ENCODE results near the gene PUS7. TPM values are rescaled to one million over a fixed set of nuclear protein-coding genes. Genes with fewer than 3 reads are reported as not detected.

Gene PUS7
- total and polyA plus RNA-seq, 8 donors, result 10.3 to 34.1 (median 28.1) TPM

- Histone ChIP-seq H3K27me3 (no peaks in the 10 kb centered on the region), H3K4me3 (no peak overlapping the region), H3K36me3 (peaks cover 0 to 4% of the 10 kb centered on the region in 2 donors), H3K27ac (no peak overlapping the region), H3K4me1 (no peaks in the 10 kb centered on the region), H3K9me3 (no peaks in the 10 kb centered on the region)
- intact Hi-C loops (cut with DNase I), result no loop called here
- peak in 2 of 4 donors; percentile 10 to 12 for DNase-seq
- no peak for ATAC-seq
- TF ChIP-seq, protein P1, sequence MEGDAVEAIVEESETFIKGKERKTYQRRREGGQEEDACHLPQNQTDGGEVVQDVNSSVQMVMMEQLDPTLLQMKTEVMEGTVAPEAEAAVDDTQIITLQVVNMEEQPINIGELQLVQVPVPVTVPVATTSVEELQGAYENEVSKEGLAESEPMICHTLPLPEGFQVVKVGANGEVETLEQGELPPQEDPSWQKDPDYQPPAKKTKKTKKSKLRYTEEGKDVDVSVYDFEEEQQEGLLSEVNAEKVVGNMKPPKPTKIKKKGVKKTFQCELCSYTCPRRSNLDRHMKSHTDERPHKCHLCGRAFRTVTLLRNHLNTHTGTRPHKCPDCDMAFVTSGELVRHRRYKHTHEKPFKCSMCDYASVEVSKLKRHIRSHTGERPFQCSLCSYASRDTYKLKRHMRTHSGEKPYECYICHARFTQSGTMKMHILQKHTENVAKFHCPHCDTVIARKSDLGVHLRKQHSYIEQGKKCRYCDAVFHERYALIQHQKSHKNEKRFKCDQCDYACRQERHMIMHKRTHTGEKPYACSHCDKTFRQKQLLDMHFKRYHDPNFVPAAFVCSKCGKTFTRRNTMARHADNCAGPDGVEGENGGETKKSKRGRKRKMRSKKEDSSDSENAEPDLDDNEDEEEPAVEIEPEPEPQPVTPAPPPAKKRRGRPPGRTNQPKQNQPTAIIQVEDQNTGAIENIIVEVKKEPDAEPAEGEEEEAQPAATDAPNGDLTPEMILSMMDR (IDR thresholded peaks at IDR 0.05), result no peak
Measured at GRCh38 chr7:105470846-105471245, 51.2 kb downstream of the PUS7 start.

- Histone ChIP-seq H3K27ac (no peak overlapping the region), H3K9me3 (no peaks in the 10 kb centered on the region), H3K4me3 (no peak overlapping the region), H3K4me1 (no peaks in the 10 kb centered on the region), H3K36me3 (peaks cover 0 to 11% of the 10 kb centered on the region in 2 donors), H3K27me3 (no peaks in the 10 kb centered on the region)
- intact Hi-C loops (cut with DNase I), result no loop called here
- DNase-seq (no peak), ATAC-seq (no peak)
- TF ChIP-seq, protein P1 (IDR thresholded peaks at IDR 0.05), result no peak
Measured at GRCh38 chr7:105470090-105470489, 52.0 kb downstream of the PUS7 start.

- Histone ChIP-seq H3K4me1 (no peaks in the 10 kb centered on the region), H3K9me3 (no peaks in the 10 kb centered on the region), H3K27me3 (no peaks in the 10 kb centered on the region), H3K27ac (no peak overlapping the region), H3K4me3 (no peak overlapping the region), H3K36me3 (peaks cover 0 to 49% of the 10 kb centered on the region in 2 donors)
- TF ChIP-seq, protein P1 (IDR thresholded peaks at IDR 0.05), result no peak
- no peak for DNase-seq
- intact Hi-C loops (cut with DNase I), result no loop called here
- no peak for ATAC-seq
Measured at GRCh38 chr7:105462765-105463420, 59.2 kb downstream of the PUS7 start.

DNA sequence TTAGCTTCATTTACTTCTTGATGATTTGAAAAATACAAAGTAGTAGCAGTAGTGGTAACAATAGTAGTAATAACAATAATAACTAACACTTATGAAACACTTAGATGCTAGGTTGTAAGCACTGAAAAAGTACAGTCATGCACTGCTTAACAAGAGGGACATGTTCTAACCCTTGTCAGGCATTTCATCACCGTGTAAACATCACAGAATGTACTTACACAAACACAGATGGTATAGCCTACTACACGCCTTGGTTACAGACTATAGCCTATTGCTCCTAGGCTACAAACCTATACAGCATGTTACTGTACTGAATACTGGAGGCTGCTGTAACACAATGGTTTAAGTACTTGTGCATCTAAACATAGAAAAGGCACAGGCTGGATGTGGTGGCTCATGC is 60.6 kb downstream of the PUS7 start:
- no peak for ATAC-seq
- Histone ChIP-seq H3K4me1 (no peaks in the 10 kb centered on the region), H3K9me3 (no peaks in the 10 kb centered on the region), H3K4me3 (no peak overlapping the region), H3K27me3 (no peaks in the 10 kb centered on the region), H3K27ac (no peak overlapping the region), H3K36me3 (peaks cover 0 to 51% of the 10 kb centered on the region in 2 donors)
- DNase-seq, result no peak
- intact Hi-C loops (cut with DNase I), result no loop called here
- TF ChIP-seq, protein P1 (IDR thresholded peaks at IDR 0.05), result no peak

DNA sequence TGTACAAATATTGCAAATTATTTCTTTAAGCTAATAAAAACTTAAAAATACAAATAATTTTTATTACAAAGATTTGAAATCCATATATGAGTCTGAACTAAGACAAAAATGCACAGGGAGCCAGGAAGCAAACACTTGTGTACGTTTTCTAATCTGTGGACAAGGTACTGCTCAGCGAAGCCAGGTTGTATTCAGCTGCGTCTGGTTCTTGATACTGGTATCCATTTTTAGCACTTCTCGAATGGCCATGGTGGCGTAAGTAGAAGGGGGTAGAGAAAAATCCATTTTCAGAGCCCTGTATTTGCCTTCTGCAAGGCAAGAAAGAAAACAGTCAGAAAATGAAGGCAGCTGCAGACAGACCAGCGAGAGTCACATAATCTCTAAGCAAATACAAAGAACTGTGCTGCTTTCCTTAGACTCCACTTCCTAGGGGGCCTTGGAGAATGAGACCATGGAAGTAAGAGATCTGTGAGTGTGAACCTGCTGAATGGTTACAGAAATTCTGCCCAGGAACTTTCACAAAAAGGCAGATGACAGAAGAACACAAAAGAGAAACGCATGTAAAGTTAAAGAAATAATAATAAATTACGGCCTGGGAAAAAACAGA is 64.3 kb downstream of the PUS7 start:
- ATAC-seq (no peak), DNase-seq (no peak)
- Histone ChIP-seq H3K36me3 (peaks cover 0 to 39% of the 10 kb centered on the region in 2 donors), H3K9me3 (no peaks in the 10 kb centered on the region), H3K4me1 (no peaks in the 10 kb centered on the region), H3K27me3 (no peaks in the 10 kb centered on the region), H3K27ac (no peak overlapping the region), H3K4me3 (no peak overlapping the region)
- intact Hi-C loops (cut with DNase I), result no loop called here
- TF ChIP-seq, protein P1 (IDR thresholded peaks at IDR 0.05), result no peak

Data from left lung (tissue), 10 donors.